T-helper 9 cell (primary cell): Measurements from ENCODE around the gene DNAJB14.
A peak's percentile ranks its signal among the peaks of the same experiment; 100 is the strongest.
"Not testable (repeated sequence)": the region's sequence is repeated elsewhere in the genome, so short reads cannot be mapped to it uniquely, and the experiment has no call there.

Source experiments
- DNase-seq: peaks from one replicate; pipeline ENCODE4 v3.0.0-alpha.2; 2020
- total RNA-seq, 2 donors: gene quantifications; one replicate each; lab custom pipeline; 2026; lab: John Stamatoyannopoulos, UW

The DNAJB14 gene
- 91.7 to 124 reads per million in 2 donors for total RNA-seq

DNA sequence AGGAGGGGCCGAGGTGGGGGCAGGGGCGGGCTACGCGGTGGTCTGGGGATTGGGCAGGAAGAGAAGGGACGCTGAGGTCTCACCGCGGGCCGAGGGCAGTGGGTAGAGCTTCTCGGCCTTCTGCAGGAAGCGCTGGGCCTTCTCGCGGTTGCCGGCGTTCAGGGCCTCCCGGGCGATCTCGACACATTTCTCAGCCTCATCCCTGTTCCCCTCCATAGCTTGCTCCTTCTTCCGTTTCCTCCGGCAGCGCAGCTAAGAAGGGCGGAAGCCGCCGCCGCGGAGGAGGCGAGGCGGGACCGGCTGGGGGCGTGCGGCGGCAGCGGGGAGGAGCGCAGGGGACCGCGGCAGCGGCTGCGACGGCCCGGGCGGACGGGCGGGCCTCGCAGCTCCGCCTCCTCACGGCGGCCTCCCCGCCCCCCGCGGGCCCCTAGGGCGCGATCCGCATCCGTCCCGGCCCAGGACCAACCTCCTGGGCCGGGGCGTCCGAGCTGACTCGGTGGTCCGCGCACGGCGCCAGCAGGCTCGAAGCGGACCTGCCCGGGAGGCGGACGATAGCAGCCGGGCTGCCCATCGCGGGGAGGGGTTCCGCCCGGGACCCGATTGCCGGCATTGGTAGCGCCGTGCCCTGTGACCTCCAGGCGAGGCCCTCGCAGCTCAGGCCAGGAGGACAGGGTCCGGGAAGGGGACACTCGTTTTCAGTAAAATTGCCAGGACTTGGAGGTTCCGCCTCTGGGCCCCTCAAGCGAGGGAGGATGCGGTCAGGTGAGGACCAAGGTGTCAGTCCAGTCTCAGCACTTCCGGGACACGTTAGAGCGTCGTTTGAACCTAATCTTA lies at the start of gene DNAJB14:
TSS of gene DNAJB14 (minus strand) at position 263 of the 834 bp plus-strand sequence. CDS start at position 216, 47 bp downstream.
- peak; percentile 74 for DNase-seq

GRCh38 chr4:99991741-99992140 lies 45.3 kb upstream of the DNAJB14 start:
- DNase-seq = no peak

DNA sequence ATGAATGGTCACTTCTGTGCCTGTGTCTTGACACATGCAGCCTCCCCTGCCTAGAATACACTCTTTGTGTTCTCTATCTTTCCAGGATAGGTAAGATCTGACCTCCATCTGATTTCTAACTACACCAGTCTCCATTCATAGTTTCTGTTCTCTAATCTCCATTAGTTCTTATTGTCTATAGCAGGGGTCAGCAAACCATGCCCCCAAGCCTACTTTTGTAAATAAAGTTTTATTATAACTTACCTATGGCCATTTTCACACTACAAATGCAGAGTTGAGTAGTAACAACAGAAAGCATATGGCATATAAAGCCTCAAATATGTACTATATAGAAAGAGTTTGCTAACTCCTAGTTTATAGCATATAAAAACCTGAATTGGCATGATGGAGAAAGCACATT lies 41.3 kb upstream of the DNAJB14 start:
- no peak for DNase-seq

DNA sequence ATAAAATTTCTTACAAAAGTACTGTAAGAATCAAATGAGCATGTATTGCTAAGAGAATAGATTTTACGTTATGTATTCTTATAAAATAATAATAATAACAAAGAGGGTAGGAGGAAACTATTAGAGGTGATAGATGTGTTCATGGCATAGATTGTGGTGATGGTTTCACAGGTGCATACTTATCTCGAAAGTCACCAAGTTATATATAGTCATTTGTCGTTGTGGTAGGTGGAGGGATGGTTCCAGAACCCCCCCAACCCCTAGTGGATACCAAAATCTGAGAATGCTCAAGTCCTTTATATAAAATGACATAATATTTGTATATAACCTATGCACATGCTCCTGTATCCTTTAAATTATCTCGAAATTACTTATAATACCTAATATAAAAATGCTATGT lies 40.4 kb upstream of the DNAJB14 start:
- DNase-seq = no peak

- DNase-seq = no peak
Measured at GRCh38 chr4:99983289-99983943, 37.0 kb upstream of the DNAJB14 start.

- DNase-seq = no peak
Measured at GRCh38 chr4:99979872-99980271, 33.5 kb upstream of the DNAJB14 start.

DNA sequence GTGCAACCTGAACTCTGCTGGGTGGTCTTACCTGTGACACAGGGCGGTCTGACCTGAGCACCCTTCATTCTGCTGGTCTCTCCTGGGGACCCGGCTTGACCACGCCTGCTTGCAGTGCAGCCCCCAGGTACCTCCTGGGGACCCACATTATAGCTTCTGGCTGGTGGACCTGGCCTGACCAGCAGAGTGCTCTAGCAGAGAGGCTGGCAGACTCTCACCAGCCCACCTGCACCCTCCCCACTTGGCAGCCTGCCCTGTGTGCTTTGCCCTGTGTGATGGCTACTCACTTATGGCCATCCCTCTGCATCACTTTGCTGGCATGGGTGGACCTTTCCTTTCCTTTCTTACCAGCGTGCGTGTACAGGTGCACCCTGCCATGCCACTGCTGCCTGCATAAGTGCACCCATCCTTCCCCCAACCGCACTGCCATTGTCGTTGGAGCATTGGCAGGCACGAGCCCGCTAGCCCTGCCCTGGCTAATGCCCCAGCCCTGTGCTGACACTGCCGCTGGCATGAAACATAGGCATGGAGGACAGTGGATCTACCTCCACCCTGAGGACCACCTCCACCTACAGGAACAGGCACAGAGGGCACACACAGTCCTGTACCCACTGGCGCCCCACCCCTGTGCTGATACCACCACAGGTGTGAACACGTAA lies 25.2 kb upstream of the DNAJB14 start:
- no peak for DNase-seq

GRCh38 chr4:99968330-99968729 lies 21.9 kb upstream of the DNAJB14 start:
- no peak for DNase-seq

DNA sequence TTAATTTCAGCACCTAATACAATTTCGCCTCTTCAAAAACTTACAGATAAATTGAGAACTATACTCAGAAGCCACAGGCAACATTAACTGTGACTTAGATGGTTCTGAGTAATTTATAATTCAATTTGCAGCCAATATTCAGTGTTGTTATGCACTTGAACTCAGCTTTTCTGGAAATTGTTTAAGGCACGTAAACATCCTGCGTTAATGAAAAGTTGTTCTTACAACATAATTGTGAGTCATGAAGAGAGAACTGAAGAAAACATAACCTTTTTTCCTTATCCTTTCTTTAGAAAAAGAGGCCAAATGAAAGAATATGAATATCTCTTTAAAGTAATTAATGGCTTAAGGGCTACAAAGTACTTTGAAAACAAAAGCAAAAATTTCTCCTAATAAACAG lies 20.3 kb upstream of the DNAJB14 start:
- no peak for DNase-seq

GRCh38 chr4:99965674-99966350 lies 19.4 kb upstream of the DNAJB14 start:
- no peak for DNase-seq

GRCh38 chr4:99965173-99965572 lies 18.8 kb upstream of the DNAJB14 start:
- DNase-seq = no peak

- no peak for DNase-seq
Measured at GRCh38 chr4:99961711-99962110, 15.3 kb upstream of the DNAJB14 start.

GRCh38 chr4:99960648-99961047 lies 14.2 kb upstream of the DNAJB14 start:
- DNase-seq = no peak

- not testable (repeated sequence) for DNase-seq
Measured at GRCh38 chr4:99958207-99958606, 11.8 kb upstream of the DNAJB14 start.

DNA sequence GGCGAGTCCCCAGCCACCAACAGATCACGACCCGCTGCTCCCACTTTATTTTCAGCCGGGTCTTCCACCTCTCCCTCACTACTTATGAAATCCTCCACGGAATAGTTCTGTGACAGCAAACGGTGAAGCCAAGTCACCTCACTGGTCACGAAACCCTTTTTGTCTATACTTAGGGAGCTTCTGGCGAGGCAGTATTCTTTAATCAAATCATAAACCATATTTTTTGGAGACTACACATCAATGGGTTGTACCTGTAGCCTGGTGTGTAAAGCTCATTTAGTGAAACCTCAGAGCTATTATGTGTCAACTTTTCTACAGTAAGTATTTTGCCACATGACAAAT lies 4.5 kb upstream of the DNAJB14 start:
- DNase-seq = no peak

- peak; percentile 97 for DNase-seq
Measured at GRCh38 chr4:99949999-99950912, 3.8 kb upstream of the DNAJB14 start, which contains the start of gene H2AZ1. Gene H2AZ1, minus strand, starts transcription at chr4:99950275. Its CDS starts 105 bp downstream, at chr4:99950170.

DNA sequence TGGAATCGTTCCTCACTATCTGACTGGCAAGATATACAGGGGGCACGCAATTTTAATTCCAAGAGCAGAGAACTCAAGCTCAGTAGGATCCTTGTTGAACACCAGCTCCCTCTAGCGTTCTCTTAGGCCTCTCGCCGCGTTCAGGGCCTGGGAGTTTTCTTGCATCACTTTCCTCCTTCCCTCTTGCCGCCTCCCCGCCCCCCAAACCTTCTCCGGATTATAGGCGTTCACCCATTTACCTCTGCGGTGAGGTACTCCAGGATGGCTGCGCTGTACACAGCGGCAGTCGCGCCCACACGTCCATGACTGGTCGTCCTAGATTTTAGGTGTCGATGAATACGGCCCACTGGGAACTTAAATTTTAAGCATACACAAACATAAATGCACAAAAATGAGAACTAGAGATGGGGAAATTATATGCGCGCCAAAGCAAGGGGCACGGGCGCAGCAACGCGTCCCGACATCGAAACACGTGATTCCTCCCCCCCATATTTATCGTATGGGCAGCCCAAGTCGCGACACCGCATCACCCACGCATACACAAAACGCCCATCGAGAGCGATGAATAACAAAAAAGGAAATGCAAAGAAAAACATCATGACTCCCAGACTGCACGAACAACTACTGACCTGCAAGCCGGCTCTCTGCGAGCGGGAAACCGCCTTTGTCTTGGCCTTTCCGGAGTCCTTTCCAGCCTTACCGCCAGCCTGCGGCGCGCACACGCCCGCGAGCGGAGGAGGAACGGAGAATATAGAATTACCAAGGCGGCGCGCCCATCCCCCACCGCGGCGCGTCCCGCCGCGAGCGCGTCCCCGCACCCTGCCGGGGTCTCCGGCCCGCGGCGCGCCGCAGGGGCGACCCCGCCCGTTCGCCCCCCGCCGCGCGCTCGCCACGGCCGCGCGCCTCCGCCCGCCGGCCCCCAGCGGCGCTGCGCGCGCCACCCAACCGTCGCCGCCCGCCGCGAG lies 2.9 kb upstream of the DNAJB14 start:
- peak; percentile 81 for DNase-seq

DNA sequence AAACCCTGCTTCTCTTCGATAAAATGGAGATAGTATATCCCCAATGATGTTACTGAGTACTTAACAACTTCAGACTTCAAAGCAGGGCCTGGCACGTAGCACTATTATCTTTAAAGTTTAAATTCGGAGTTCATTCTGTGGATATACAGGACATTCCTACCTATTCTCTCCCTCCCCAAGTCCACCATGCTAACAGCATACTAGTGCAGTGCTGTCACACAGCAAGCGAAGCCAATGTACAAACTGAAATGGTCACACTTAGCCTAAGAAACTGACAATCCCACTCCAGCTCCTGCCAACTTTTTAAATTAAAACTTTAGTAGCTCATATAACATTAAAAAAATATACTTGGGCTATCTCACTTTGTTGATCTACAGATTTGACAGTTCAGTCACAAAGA lies 1.2 kb upstream of the DNAJB14 start:
- DNase-seq = no peak

GRCh38 chr4:99947190-99947578 lies 766 bp upstream of the DNAJB14 start:
- DNase-seq = no peak

GRCh38 chr4:99945718-99946355 lies 581 bp downstream of the DNAJB14 start:
- no peak for DNase-seq
